HG03175 (cell line): ENCODE data around the gene PRKG2.

Experiments
- ATAC-seq: cut with Tn5 transposase; IDR thresholded peaks from one replicate; pipeline ENCODE4 v1.9.1; 2021; ENCODE audit warnings: mild to moderate bottlenecking, moderate library complexity; ENCODE audit not compliant: unreplicated experiment

Gene PRKG2

GRCh38 chr4:81218206-81218605, 3.2 kb upstream of the PRKG2 start:
- no peak for ATAC-seq

GRCh38 chr4:81217779-81218178, 2.8 kb upstream of the PRKG2 start:
- no peak for ATAC-seq

- no peak for ATAC-seq
Observed at GRCh38 chr4:81215931-81216330, 909 bp upstream of the PRKG2 start.

GRCh38 chr4:81214144-81214880, 710 bp downstream of the PRKG2 start:
- ATAC-seq = no peak

GRCh38 chr4:81213671-81214070, 1.4 kb downstream of the PRKG2 start:
- no peak for ATAC-seq

GRCh38 chr4:81211956-81212355, 3.1 kb downstream of the PRKG2 start:
- ATAC-seq = no peak

- ATAC-seq = no peak
Observed at GRCh38 chr4:81207828-81208227, 7.2 kb downstream of the PRKG2 start.

- ATAC-seq = no peak
Observed at GRCh38 chr4:81205302-81205701, 9.7 kb downstream of the PRKG2 start.

- no peak for ATAC-seq
Observed at GRCh38 chr4:81204571-81204970, 10.5 kb downstream of the PRKG2 start.

GRCh38 chr4:81199831-81200230, 15.2 kb downstream of the PRKG2 start:
- no peak for ATAC-seq

- no peak for ATAC-seq
Observed at GRCh38 chr4:81198609-81199008, 16.4 kb downstream of the PRKG2 start.

GRCh38 chr4:81197864-81198524, 17.0 kb downstream of the PRKG2 start:
- ATAC-seq = no peak

GRCh38 chr4:81196126-81196650, 18.8 kb downstream of the PRKG2 start:
- ATAC-seq = no peak

GRCh38 chr4:81195475-81195874, 19.5 kb downstream of the PRKG2 start:
- ATAC-seq = no peak

GRCh38 chr4:81194286-81194685, 20.7 kb downstream of the PRKG2 start:
- ATAC-seq = no peak

GRCh38 chr4:81180916-81181315, 34.1 kb downstream of the PRKG2 start:
- ATAC-seq = no peak

GRCh38 chr4:81179326-81179725, 35.7 kb downstream of the PRKG2 start:
- ATAC-seq = no peak

GRCh38 chr4:81173213-81173612, 41.8 kb downstream of the PRKG2 start:
- no peak for ATAC-seq

- no peak for ATAC-seq
Observed at GRCh38 chr4:81166458-81167160, 48.4 kb downstream of the PRKG2 start.

- no peak for ATAC-seq
Observed at GRCh38 chr4:81165861-81166430, 49.1 kb downstream of the PRKG2 start.

GRCh38 chr4:81164623-81165416, 50.2 kb downstream of the PRKG2 start:
- no peak for ATAC-seq
